ENCODE data around the gene PDHA1. TPM values are rescaled to one million over a fixed set of nuclear protein-coding genes. Genes with fewer than 3 reads are reported as not detected.

Gene PDHA1
- total RNA-seq = 10 to 100 TPM; 62.5 to 87.2 (median 73.6) TPM

DNA sequence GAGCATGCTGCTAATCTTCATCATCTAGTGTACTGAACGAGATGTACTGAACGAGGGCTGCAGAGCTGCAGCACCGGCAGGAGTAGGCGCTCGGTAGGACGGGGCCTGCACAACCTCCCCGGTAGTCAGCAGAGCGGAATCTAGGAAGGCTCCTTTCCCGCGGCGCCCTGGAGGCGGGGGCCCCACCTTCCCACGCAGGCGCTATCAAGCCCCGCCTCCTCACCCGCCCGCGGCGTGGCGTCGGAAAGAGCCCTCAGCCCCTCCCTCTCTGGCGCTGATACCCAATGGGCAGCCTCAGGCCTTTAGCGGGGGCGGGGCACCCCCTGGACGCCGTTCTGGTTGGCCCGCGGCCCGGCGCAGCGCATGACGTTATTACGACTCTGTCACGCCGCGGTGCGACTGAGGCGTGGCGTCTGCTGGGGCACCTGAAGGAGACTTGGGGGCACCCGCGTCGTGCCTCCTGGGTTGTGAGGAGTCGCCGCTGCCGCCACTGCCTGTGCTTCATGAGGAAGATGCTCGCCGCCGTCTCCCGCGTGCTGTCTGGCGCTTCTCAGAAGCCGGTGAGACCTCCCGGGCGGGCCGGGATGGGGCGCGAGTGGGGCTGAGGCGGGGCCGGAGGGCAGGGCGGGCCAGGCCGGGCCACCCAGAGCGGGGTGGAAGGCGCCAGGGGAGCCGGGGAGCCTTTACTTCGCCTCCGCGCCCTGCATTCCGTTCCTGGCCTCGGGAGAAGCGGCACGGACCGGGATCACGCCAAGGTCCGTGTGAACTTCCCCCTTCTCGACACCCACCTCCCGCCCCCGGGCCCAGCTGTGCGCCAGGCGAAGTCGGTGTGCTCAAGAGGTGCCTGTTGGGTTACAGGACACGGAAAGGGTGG, at the start of gene PDHA1:
TSS of gene PDHA1 (plus strand) at position 393 of the 874 bp plus-strand sequence. CDS start at position 504, 111 bp downstream.
- peak; percentile 87 to 98 for DNase-seq (ENCODE audit: low spot score in 2 of 2)
- TF ChIP-seq POLR2A (IDR thresholded peaks at IDR 0.05) (peak in 1 of 2 donors; percentile 21), CTCF (IDR thresholded peaks at IDR 0.05) (no peak)
- WGBS, 2 donors = 0 to 42% methylated on average over 4 to 62 of the region's 81 CpGs
- intact Hi-C loops (cut with DNase I; ENCODE audit: low total_unique reads) = no loop called here
- peak within 1 kb of the TSS; percentile 55 for H3K4me3 ChIP-seq (ENCODE audit: low read depth, poor library complexity, severe bottlenecking)

DNA sequence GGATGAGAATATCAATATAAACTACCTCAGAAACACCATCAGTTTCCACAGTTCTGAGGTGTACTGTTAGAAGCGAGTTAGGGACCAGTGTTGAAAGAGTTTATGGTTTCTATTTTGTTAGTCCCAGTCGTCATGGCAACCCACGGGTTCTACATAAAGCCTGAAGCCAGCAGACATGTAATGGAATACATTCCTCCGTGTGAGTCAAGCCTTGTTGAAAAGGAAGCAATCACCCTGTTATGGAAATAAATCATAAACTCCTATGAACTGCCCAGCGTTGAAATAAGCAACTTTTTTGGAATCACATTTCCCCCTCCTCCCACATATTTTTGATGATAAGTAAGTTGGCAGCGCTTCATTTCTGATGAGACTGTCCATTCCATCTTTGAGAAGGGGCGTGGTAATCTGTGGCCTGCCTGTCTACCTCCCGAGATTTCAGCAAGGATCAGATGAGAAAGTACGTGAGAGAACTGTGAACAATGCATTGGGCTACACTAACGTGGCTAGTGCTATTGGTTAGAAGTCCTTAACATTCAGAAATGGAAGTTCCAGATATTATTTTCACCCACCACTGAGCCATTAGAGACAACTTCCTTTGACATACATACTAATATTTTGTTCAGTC, 40.4 kb upstream of the PDHA1 start:
- 19 to 48% methylated on average over 10 of the region's 10 CpGs for WGBS, 2 donors
- no peak overlapping the region for H3K4me3 ChIP-seq (ENCODE audit: low read depth, poor library complexity, severe bottlenecking)
- intact Hi-C loops (cut with DNase I; ENCODE audit: low total_unique reads) = no loop called here
- DNase-seq (ENCODE audit: low spot score in 2 of 2) = peak in 1 of 2 donors; percentile 53
- TF ChIP-seq CTCF (IDR thresholded peaks at IDR 0.05) (no peak), POLR2A (IDR thresholded peaks at IDR 0.05) (no peak)

DNA sequence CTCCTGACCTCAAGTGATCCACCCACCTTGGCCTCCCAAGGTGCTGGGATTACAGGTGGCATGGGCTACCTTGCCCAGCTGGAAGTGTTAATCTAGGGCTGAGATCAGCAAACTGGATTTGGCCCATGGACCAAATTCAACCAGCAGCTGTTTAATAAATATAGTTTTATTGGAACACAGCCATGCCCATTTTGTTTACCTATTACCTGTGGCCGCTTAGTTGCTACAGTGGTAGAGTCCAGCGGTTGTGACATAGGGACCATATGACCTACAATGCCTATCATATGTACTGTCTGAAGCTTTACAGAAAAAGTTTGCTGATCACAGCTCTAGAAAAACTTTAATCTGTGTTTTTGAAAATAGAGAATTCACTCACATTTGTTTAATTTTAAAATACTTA, 17.2 kb upstream of the PDHA1 start:
- H3K4me3 ChIP-seq (ENCODE audit: low read depth, poor library complexity, severe bottlenecking) = no peak overlapping the region
- no peak for TF ChIP-seq POLR2A (IDR thresholded peaks at IDR 0.05)
- TF ChIP-seq CTCF (IDR thresholded peaks at IDR 0.05) = no peak
- WGBS, 2 donors = 86 to 88% methylated on average over 2 of the region's 2 CpGs
- DNase-seq (ENCODE audit: low spot score in 2 of 2) = no peak
- intact Hi-C loops (cut with DNase I; ENCODE audit: low total_unique reads) = no loop called here

DNA sequence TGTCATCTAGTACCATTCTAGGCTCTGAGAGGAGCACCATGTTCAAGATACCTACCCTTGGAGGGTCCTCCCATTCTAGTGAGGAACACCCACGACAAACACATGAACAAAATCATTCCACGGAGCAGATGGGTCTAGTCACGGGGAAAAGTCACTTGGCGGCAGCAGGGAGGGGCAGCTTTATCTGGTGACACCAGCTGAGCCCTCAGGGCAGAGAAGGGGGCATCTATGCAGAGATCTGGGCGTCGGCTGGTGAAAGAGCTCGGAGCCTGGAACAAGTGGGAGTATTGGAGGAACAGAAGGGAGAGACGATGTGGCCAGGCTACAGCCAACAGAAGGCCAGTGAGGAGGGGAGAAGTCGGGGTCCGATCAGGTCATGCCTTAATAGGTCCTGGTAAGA, 11.9 kb upstream of the PDHA1 start:
- no peak overlapping the region for H3K4me3 ChIP-seq (ENCODE audit: low read depth, poor library complexity, severe bottlenecking)
- intact Hi-C loops (cut with DNase I; ENCODE audit: low total_unique reads) = loop anchor here (10.0 kb wide), 1 partner anchor 937 kb away; no protein-coding TSS in a partner anchor
- 82 to 88% methylated on average over 10 of the region's 10 CpGs for WGBS, 2 donors
- no peak for TF ChIP-seq POLR2A (IDR thresholded peaks at IDR 0.05)
- TF ChIP-seq CTCF (IDR thresholded peaks at IDR 0.05) = no peak
- no peak for DNase-seq (ENCODE audit: low spot score in 2 of 2)

GRCh38 chrX:19332983-19333382, 10.7 kb upstream of the PDHA1 start:
- WGBS, 2 donors = 25 to 31% methylated on average over 5 of the region's 5 CpGs
- no peak overlapping the region for H3K4me3 ChIP-seq (ENCODE audit: low read depth, poor library complexity, severe bottlenecking)
- DNase-seq (ENCODE audit: low spot score in 2 of 2) = no peak
- TF ChIP-seq POLR2A (IDR thresholded peaks at IDR 0.05) (no peak), CTCF (IDR thresholded peaks at IDR 0.05) (no peak)
- intact Hi-C loops (cut with DNase I; ENCODE audit: low total_unique reads) = loop anchor here (10.0 kb wide), 1 partner anchor 938 kb away; no protein-coding TSS in a partner anchor

All from lower leg skin (tissue), 4 donors.